GM18951 (cell line): Measurements from ENCODE around the gene PRICKLE2.

Experiments
- POLR2A ChIP-seq: IDR thresholded peaks from 4 replicates; pipeline ENCODE4 v1.6.1; 2011; ENCODE audit warnings: mild to moderate bottlenecking; ENCODE audit not compliant: insufficient read length, insufficient read depth; ENCODE audit errors: extremely low read depth
- in situ Hi-C: fragments of 300-500 bp; cut with MboI; formaldehyde crosslinking; loops from one replicate; pipeline ENCODE4 v1.12.0; 2022; ENCODE audit warnings: low sequenced_read_pairs, mixed read lengths, inconsistent platforms; ENCODE audit not compliant: unreplicated experiment

The PRICKLE2 gene

GRCh38 chr3:64185436-64185835, 39.8 kb downstream of the PRICKLE2 start:
- in situ Hi-C loops = no loop called here
- TF ChIP-seq POLR2A = no peak

- no peak for TF ChIP-seq POLR2A
- in situ Hi-C loops = no loop called here
Observed at GRCh38 chr3:64184621-64185020, 40.6 kb downstream of the PRICKLE2 start.

DNA sequence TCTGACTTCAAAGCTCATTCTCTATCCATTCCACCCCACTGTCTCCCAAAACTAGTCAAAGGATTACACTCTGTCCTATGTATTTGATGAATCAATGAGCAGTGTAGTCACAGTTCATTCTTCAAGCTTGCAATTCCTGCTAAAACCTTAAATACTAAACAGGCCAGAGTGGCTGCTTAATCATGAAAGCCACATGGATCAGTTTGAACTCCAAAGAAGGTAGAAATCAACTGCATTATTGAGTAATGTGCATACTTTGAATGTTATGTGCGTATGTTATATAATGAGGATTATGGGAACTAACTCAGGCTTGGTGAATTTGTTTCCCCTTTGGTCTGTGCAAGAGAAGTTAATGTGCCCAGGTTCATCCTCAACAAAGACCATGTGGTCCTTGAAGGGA, 45.4 kb downstream of the PRICKLE2 start:
- in situ Hi-C loops = no loop called here
- no peak for TF ChIP-seq POLR2A

GRCh38 chr3:64179249-64179648, 46.0 kb downstream of the PRICKLE2 start:
- no peak for TF ChIP-seq POLR2A
- in situ Hi-C loops = no loop called here

- TF ChIP-seq POLR2A = no peak
- in situ Hi-C loops = no loop called here
Observed at GRCh38 chr3:64178419-64178818, 46.8 kb downstream of the PRICKLE2 start.

DNA sequence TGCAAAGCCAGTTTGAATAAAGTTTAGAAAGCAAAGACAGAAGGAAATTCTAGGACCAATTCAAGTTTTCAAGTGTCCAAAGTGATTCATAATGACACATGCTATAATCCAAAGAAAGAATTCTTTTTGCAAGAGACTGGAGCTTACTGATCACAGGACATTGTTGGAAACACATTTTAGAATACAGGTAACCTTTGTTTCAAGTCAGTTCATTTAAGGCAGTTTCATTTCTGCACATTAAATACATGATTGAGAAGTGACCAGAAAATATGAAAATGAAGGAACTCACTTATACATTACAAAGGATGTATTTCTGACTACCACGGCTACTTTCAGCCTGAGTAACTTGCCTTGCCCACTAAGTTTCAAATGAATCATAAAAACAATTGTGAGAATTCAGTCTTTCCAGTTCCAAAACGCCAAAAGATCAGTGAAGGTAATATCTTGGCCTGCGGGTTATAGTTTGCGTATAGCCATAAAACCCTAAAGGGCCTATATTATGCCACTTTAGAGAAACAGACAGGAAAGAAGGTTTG, 48.7 kb downstream of the PRICKLE2 start:
- in situ Hi-C loops = no loop called here
- TF ChIP-seq POLR2A = no peak

DNA sequence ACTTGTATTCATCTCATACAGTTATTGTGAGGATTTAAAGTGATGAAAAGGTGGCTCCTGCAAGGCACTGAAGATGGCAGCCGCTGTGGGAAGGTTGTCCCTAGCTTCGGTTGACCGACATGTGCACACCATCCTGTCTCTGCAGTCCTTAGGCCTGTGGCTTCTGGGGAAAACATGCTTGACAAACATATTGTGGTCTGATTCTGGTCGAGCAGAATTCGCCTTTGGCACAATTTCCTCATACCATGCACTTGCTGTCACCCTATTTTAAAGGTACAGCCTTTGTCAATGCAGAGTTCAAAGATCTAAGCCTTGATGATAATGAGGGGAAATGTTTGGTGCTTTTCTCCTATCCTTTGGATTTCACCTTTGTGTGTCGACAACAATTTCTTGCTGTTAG, 50.9 kb downstream of the PRICKLE2 start:
- in situ Hi-C loops = no loop called here
- no peak for TF ChIP-seq POLR2A

GRCh38 chr3:64173563-64173962, 51.7 kb downstream of the PRICKLE2 start:
- in situ Hi-C loops = no loop called here
- no peak for TF ChIP-seq POLR2A

DNA sequence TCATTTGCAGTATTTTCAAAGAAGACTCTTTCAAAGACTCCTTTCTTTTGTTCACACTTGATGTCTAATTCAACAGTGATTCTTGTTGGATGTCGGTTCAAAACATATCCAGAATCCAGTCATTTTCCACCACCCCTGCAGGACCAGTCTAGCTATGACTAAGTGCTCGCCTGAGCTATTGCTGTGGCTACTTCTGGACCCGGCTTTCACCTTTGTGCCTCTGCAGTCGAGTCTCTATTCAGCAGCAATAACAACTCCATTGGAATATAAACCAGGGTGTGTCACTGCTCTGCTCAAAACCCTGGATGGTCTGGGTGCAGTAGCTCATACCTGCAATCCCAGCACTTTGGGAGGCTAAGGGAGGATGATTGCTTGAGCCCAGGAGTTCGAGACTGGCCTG, 55.0 kb downstream of the PRICKLE2 start:
- no peak for TF ChIP-seq POLR2A
- in situ Hi-C loops = no loop called here

DNA sequence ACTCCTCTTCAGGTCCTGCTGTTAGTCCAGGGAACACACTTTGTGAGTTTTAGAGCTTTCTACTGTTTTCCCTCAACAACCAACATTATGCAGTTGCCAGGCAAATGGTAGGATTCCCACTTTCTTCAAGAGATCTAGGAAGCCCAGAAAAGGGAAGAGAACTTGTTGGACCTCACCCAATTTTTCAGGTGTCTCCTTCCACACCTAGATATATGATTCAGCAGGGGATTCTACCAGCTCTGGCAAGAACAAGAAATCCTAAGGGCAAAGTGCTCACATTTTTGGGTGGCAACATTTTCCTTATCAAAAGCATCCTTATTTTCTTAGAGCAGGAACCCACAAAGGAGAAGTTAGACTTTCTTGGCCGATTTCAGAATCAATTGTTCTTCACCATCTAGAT, 57.4 kb downstream of the PRICKLE2 start:
- in situ Hi-C loops = no loop called here
- TF ChIP-seq POLR2A = no peak

DNA sequence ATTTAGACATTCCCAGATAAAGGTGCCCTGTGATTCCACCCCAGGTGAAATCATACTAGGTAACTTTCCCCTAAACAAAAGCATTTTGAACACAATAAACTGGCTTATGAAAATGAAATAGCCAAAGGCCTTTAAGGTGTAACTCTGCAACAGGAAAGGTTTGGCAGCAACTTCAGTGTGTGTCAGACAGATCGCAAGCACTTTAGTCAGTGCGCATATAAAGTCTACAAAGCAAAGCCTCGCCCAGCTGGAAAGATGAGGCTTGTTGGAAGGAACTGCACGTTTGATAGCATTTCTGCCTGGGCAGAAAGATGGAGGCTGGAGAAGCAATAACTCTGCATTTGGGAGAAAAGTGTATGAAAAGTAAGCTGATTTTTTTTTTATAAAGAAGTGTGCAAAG, 57.9 kb downstream of the PRICKLE2 start:
- no peak for TF ChIP-seq POLR2A
- in situ Hi-C loops = no loop called here

- TF ChIP-seq POLR2A = no peak
- in situ Hi-C loops = no loop called here
Observed at GRCh38 chr3:64166584-64167162, 58.6 kb downstream of the PRICKLE2 start.

DNA sequence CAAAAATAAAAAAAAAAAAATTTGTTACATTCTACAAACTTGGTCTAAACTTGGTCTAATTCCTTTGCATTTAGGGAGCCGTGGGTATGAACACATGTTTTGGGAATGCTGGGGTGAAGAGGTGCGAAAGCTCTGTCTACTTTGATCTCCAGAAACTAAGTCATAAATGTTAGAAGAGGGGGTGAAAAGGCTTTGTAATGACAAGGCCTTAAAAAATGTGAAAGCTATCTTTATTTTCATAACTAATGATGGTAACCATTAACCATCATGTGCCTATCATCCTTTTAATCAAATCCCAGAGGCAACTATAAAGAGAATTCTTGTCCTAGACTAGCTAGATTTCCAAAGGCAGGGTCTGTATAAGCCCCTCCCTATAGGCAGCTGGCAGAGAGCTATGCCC, 60.9 kb downstream of the PRICKLE2 start:
- TF ChIP-seq POLR2A = no peak
- in situ Hi-C loops = no loop called here

- TF ChIP-seq POLR2A = no peak
- in situ Hi-C loops = no loop called here
Observed at GRCh38 chr3:64163755-64164148, 61.5 kb downstream of the PRICKLE2 start.
